Activated CD8-positive, alpha-beta T cell treated with anti-CD3 and anti-CD28 coated beads, Interleukin-2, amount 10 ng/mL, durations not matched to agents 7 days and 5 days (primary cell): Measurements from ENCODE around the gene CERCAM. TPM values are rescaled to one million over a fixed set of nuclear protein-coding genes. Genes with fewer than 3 reads are reported as not detected.
"Not testable (repeated sequence)": the region's sequence is repeated elsewhere in the genome, so short reads cannot be mapped to it uniquely, and the experiment has no call there.

ENCODE experiments used
- ATAC-seq: fragments of 150-1000 bp; cut with Tn5 transposase; one replicate; pipeline ENCODE4 v1.10.0; 2021; ENCODE audit warnings: moderate library complexity
- CTCF ChIA-PET: fragments of 350-600 bp; sonication (Branson Sonifier 250); formaldehyde crosslinking; loops from one replicate; lab custom pipeline; 2021; ENCODE audit warnings: antibody characterized with exemption; lab: Charles Lee
- POLR2A ChIA-PET: fragments of 350-600 bp; sonication (Branson Sonifier 250); formaldehyde crosslinking; loops from one replicate; lab custom pipeline; 2021; ENCODE audit warnings: antibody characterized with exemption; lab: Charles Lee
- DNase-seq: peaks from one replicate; pipeline ENCODE4 v3.0.0-alpha.2; 2020
- H3K27ac Mint-ChIP-seq: one replicate; pipeline ENCODE4 v1.8.0; 2021; ENCODE audit warnings: mild to moderate bottlenecking, mixed read lengths
- H3K27me3 Mint-ChIP-seq: one replicate; pipeline ENCODE4 v1.8.0; 2021; ENCODE audit warnings: low read depth, mixed read lengths
- H3K36me3 Mint-ChIP-seq: one replicate; pipeline ENCODE4 v1.8.0; 2021; ENCODE audit warnings: low read depth, mixed read lengths
- H3K4me1 Mint-ChIP-seq: one replicate; pipeline ENCODE4 v1.8.0; 2021; ENCODE audit warnings: low read depth, mixed read lengths
- H3K4me3 Mint-ChIP-seq: one replicate; pipeline ENCODE4 v1.8.0; 2021; ENCODE audit warnings: mild to moderate bottlenecking, mixed read lengths
- H3K9me3 Mint-ChIP-seq: one replicate; pipeline ENCODE4 v1.8.0; 2022; ENCODE audit warnings: mixed read lengths; ENCODE audit not compliant: insufficient read depth
- total RNA-seq, 2 experiments: library from RNA; stranded (reverse); gene quantifications; one replicate each; pipeline ENCODE4 v1.2.3, GENCODE V29; 2021

The CERCAM gene
- total RNA-seq, 2 experiments from 2014 or later = 3.9 to 4.2 TPM

- not testable (repeated sequence) for ATAC-seq, H3K27ac Mint-ChIP-seq, DNase-seq, H3K9me3 Mint-ChIP-seq, H3K36me3 Mint-ChIP-seq
- peaks cover 24% of the 10 kb centered on the region for H3K4me1 Mint-ChIP-seq
- ChIA-PET CTCF (interaction anchor here (1.0 to 2.7 kb wide), 3 partner anchors 11 to 60 kb away, joined by 7 to 12 read pairs (median 10); no protein-coding TSS in a partner anchor), POLR2A (interaction anchor here (1.1 kb wide), 1 partner anchor 130 kb away, joined by 3 read pairs; the partner anchor contains the start of gene SPTAN1)
- peak overlapping the region; percentile 22 for H3K4me3 Mint-ChIP-seq
- peaks cover 14% of the 10 kb centered on the region for H3K27me3 Mint-ChIP-seq
Observed at GRCh38 chr9:128422022-128422782, 1.5 kb downstream of the CERCAM start.

GRCh38 chr9:128422783-128423150 lies 2.1 kb downstream of the CERCAM start:
- ChIA-PET POLR2A (no interaction called here), CTCF (interaction anchor here (1.0 to 2.7 kb wide), 2 partner anchors 16 to 60 kb away, joined by 6 to 10 read pairs; no protein-coding TSS in a partner anchor)
- Mint-ChIP-seq H3K27ac (no peak overlapping the region), H3K4me1 (peaks cover 24% of the 10 kb centered on the region), H3K9me3 (no peaks in the 10 kb centered on the region), H3K27me3 (peaks cover 14% of the 10 kb centered on the region), H3K4me3 (no peak overlapping the region), H3K36me3 (no peaks in the 10 kb centered on the region)
- peak; percentile 27 for DNase-seq
- no peak for ATAC-seq

- H3K27ac Mint-ChIP-seq, H3K9me3 Mint-ChIP-seq, ATAC-seq, H3K4me3 Mint-ChIP-seq, DNase-seq, H3K36me3 Mint-ChIP-seq: not testable (repeated sequence)
- H3K27me3 Mint-ChIP-seq = peaks cover 14% of the 10 kb centered on the region
- POLR2A ChIA-PET = interaction anchor here (0.6 kb wide), 2 partner anchors 38 to 716 kb away, joined by 3 read pairs; no protein-coding TSS in a partner anchor
- CTCF ChIA-PET = interaction anchor here (1.0 to 2.7 kb wide), 2 partner anchors 15 to 61 kb away, joined by 6 to 10 read pairs; no protein-coding TSS in a partner anchor
- H3K4me1 Mint-ChIP-seq = peaks cover 24% of the 10 kb centered on the region
Observed at GRCh38 chr9:128423356-128423755, 2.7 kb downstream of the CERCAM start.

- no peak for DNase-seq
- H3K27me3 Mint-ChIP-seq = peaks cover 7% of the 10 kb centered on the region
- ATAC-seq = no peak
- no peaks in the 10 kb centered on the region for H3K9me3 Mint-ChIP-seq
- peaks cover 24% of the 10 kb centered on the region for H3K4me1 Mint-ChIP-seq
- H3K4me3 Mint-ChIP-seq = no peak overlapping the region
- H3K27ac Mint-ChIP-seq = no peak overlapping the region
- ChIA-PET CTCF (no interaction called here), POLR2A (no interaction called here)
- H3K36me3 Mint-ChIP-seq = no peaks in the 10 kb centered on the region
Observed at GRCh38 chr9:128424268-128424780, 3.7 kb downstream of the CERCAM start.

- Mint-ChIP-seq H3K27me3 (no peaks in the 10 kb centered on the region), H3K9me3 (no peaks in the 10 kb centered on the region), H3K27ac (no peak overlapping the region), H3K4me3 (no peak overlapping the region), H3K36me3 (no peaks in the 10 kb centered on the region), H3K4me1 (no peaks in the 10 kb centered on the region)
- ChIA-PET POLR2A (no interaction called here), CTCF (interaction anchor here (1.3 to 2.3 kb wide), 2 partner anchors 9 to 10 kb away, joined by 6 to 13 read pairs; partner anchors contain the start of gene CERCAM)
- no peak for ATAC-seq
- DNase-seq = no peak
Observed at GRCh38 chr9:128428644-128429512, 8.2 kb downstream of the CERCAM start.

- ChIA-PET CTCF (interaction anchor here (1.3 to 2.3 kb wide), 2 partner anchors 9 to 10 kb away, joined by 6 to 13 read pairs; partner anchors contain the start of gene CERCAM), POLR2A (no interaction called here)
Observed at GRCh38 chr9:128429513-128430086, 8.9 kb downstream of the CERCAM start.

GRCh38 chr9:128431207-128431606 lies 10.6 kb downstream of the CERCAM start:
- H3K27me3 Mint-ChIP-seq = no peaks in the 10 kb centered on the region
- no peak overlapping the region for H3K4me3 Mint-ChIP-seq
- H3K4me1 Mint-ChIP-seq = no peaks in the 10 kb centered on the region
- DNase-seq (no peak), ATAC-seq (no peak)
- no peak overlapping the region for H3K27ac Mint-ChIP-seq
- no peaks in the 10 kb centered on the region for H3K9me3 Mint-ChIP-seq
- ChIA-PET CTCF (no interaction called here), POLR2A (no interaction called here)
- no peaks in the 10 kb centered on the region for H3K36me3 Mint-ChIP-seq

More at GRCh38 chr9:128429513-128430086, 8.9 kb downstream of the CERCAM start:
- ATAC-seq (no peak), DNase-seq (no peak)
- no peaks in the 10 kb centered on the region for H3K9me3 Mint-ChIP-seq
- no peak overlapping the region for H3K4me3 Mint-ChIP-seq
- H3K4me1 Mint-ChIP-seq = no peaks in the 10 kb centered on the region
- no peak overlapping the region for H3K27ac Mint-ChIP-seq
- no peaks in the 10 kb centered on the region for H3K27me3 Mint-ChIP-seq
- H3K36me3 Mint-ChIP-seq = no peaks in the 10 kb centered on the region

- no peak overlapping the region for H3K27ac Mint-ChIP-seq
- H3K4me3 Mint-ChIP-seq = no peak overlapping the region
- H3K4me1 Mint-ChIP-seq = peaks cover 4% of the 10 kb centered on the region
- H3K36me3 Mint-ChIP-seq = no peaks in the 10 kb centered on the region
- no peaks in the 10 kb centered on the region for H3K27me3 Mint-ChIP-seq
- POLR2A ChIA-PET = no interaction called here
- CTCF ChIA-PET = interaction anchor here (1.0 kb wide), 1 partner anchor 9 kb away, joined by 4 read pairs; no protein-coding TSS in a partner anchor
- ATAC-seq (no peak), DNase-seq (no peak)
- no peaks in the 10 kb centered on the region for H3K9me3 Mint-ChIP-seq
Observed at GRCh38 chr9:128434340-128434739, 13.7 kb downstream of the CERCAM start.

GRCh38 chr9:128435611-128436010 lies 15.0 kb downstream of the CERCAM start:
- H3K4me3 Mint-ChIP-seq = no peak overlapping the region
- ChIA-PET CTCF (interaction anchor here (1.0 kb wide), 1 partner anchor 10 kb away, joined by 4 read pairs; no protein-coding TSS in a partner anchor), POLR2A (no interaction called here)
- no peak for ATAC-seq
- no peak for DNase-seq
- peaks cover 4% of the 10 kb centered on the region for H3K4me1 Mint-ChIP-seq
- H3K27ac Mint-ChIP-seq = no peak overlapping the region
- no peaks in the 10 kb centered on the region for H3K9me3 Mint-ChIP-seq
- H3K27me3 Mint-ChIP-seq = no peaks in the 10 kb centered on the region
- H3K36me3 Mint-ChIP-seq = no peaks in the 10 kb centered on the region

GRCh38 chr9:128438343-128439109 lies 17.9 kb downstream of the CERCAM start:
- Mint-ChIP-seq H3K36me3 (no peaks in the 10 kb centered on the region), H3K27me3 (no peaks in the 10 kb centered on the region), H3K4me3 (no peak overlapping the region), H3K4me1 (peaks cover 4% of the 10 kb centered on the region), H3K27ac (no peak overlapping the region), H3K9me3 (no peaks in the 10 kb centered on the region)
- peak; percentile 96 for ATAC-seq
- ChIA-PET CTCF (interaction anchor here (0.6 to 2.2 kb wide), 39 partner anchors 9 to 286 kb away, joined by 3 to 18 read pairs (median 4); partner anchors contain the start of genes CERCAM, GLE1, ODF2 and SPTAN1), POLR2A (interaction anchor here (0.6 kb wide), 1 partner anchor 277 kb away, joined by 3 read pairs; no protein-coding TSS in a partner anchor)
- DNase-seq = peak; percentile 88
